AML-193 (cell line): ENCODE measurements around the gene ATP8A1.

Experiments used
- DNase-seq, 2 experiments: peaks; one replicate each; lab custom pipeline; 2025; lab: John Stamatoyannopoulos, UW

The ATP8A1 gene

DNA sequence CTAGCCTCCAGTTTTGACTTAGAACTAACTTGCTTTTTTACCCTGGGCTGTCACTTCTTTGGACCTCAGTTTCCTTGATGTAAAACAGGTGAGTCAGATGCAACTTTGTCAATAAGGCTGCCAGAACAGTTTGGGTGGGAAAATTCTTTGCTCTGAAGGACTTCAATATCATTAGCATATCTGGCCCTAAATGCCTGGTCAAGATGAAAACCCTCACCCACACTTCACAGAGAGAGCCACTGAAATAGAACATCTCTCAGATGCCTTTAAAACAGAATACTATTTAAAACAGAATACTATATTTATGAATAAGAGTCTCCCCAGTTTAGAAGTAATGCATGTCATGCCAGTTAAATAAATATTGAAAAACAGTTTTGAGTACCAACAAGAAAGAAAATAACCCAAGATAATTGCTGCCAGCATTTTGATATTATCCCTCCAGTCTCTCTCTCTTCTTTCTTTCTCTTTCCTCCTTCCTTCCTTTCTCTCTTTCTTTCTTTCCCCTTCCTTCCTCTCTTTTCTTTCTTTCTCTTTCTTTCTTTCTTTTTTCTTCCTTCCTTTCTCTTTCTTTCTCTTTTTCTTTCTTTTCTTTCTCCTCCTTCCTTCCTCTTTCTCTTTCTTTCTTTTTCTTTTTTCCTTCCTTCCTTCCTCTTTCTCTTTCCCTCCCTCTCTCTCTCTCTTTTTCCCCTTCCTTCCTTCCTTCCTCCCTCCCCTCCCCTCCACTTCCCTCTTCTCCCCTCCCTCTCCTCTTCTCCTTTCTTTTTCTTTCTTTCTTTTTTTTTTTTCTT is 292.4 kb downstream of the ATP8A1 start:
- DNase-seq, result no peak

DNA sequence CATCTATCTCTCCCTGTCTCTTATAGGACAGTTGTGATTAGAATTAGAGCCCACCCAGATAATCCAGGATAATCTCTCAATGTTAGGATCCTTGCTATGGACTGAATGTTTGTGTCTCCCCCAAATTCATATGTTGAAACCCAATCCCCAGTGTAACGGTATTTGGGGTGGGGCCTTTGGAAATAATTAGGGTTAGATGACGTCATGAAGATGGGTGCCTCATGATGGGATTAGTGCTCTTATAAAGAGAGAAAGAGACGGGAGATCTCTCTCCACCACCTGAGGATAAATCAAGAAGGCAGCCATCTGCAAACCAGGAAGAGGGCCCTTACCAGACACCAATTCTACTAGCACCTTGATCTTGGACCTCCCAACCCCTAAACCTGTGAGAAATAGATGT is 293.3 kb downstream of the ATP8A1 start:
- no peak for DNase-seq

DNA sequence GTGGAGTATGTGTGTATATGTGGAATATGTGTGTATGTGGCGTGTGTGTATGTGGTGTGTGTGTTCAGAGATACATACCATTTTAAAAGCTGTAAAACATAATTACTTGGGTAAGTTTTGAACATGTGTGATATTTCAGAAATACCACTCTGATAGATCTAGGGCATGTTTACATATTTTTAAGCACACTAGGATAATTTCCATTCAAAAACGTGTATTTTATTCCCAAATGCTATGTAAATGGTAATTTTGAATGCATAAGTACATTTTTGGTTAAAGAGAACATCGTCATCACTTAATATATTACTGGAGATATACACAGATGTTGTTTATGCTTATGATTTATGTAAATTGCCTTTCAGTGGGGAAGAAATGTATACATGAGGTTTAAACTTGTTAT is 294.3 kb downstream of the ATP8A1 start:
- DNase-seq, result no peak

DNA sequence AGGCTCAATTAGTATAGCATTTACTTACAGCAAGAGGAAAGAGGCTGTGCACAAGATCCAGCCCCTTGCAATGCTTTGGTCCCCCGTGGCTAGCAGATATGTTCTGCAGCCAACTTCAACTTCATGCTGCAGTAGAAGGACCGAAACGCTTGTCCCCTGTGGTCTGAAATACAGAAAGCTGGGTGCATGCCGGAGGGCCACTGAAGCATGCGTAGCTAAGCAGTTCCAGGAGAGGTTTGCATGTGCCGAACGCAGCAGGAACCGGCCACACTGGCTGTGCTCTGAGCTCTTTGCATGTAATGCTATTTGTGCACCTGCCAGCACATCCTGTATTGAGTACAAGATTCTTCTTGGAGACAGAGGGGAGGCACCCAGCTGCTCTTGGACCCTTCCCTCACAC is 295.4 kb downstream of the ATP8A1 start:
- no peak for DNase-seq

DNA sequence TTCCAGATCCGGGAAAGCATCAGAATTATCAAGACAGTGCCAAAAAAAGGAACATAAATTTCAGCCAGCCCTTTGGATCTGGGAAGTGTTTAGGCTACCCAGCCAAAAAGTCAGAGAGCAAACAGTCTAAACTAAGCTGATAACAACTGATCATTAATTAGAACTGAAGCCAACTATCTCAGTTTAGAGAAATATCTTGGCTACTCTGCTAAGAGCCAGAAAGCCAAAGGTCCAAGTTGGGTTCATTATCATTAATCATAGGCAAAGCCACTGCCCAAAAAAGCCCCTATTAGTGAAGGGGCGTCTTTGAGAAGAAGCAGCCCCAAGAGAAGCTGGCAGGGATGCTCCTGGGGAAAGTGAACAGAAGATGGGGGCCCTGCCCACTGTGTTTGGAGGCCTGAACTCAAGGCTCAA is 296.6 kb downstream of the ATP8A1 start:
- no peak for DNase-seq

DNA sequence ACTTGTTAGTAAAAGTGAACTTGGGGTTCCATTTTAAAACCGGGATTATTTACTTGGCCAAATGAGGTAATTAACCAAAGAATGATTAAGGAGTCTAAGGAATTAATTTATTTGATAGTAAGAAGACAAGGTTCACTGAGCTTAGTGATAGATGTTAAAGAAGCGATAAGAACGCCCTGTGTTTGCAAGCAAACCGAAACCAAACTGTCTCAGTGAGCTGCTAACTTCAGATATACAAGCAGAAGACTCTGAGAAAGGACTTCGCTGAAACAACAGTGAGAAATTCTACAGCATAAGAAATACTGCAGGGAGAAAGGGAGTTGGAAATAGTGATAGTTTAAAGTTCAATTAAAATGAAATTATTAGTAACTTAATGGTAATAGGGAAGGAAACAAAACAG is 297.2 kb downstream of the ATP8A1 start:
- DNase-seq, result no peak
